ENCODE measurements around the gene ARHGAP25.

ARHGAP25 gene, protein sequence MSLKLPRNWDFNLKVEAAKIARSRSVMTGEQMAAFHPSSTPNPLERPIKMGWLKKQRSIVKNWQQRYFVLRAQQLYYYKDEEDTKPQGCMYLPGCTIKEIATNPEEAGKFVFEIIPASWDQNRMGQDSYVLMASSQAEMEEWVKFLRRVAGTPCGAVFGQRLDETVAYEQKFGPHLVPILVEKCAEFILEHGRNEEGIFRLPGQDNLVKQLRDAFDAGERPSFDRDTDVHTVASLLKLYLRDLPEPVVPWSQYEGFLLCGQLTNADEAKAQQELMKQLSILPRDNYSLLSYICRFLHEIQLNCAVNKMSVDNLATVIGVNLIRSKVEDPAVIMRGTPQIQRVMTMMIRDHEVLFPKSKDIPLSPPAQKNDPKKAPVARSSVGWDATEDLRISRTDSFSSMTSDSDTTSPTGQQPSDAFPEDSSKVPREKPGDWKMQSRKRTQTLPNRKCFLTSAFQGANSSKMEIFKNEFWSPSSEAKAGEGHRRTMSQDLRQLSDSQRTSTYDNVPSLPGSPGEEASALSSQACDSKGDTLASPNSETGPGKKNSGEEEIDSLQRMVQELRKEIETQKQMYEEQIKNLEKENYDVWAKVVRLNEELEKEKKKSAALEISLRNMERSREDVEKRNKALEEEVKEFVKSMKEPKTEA

DNA sequence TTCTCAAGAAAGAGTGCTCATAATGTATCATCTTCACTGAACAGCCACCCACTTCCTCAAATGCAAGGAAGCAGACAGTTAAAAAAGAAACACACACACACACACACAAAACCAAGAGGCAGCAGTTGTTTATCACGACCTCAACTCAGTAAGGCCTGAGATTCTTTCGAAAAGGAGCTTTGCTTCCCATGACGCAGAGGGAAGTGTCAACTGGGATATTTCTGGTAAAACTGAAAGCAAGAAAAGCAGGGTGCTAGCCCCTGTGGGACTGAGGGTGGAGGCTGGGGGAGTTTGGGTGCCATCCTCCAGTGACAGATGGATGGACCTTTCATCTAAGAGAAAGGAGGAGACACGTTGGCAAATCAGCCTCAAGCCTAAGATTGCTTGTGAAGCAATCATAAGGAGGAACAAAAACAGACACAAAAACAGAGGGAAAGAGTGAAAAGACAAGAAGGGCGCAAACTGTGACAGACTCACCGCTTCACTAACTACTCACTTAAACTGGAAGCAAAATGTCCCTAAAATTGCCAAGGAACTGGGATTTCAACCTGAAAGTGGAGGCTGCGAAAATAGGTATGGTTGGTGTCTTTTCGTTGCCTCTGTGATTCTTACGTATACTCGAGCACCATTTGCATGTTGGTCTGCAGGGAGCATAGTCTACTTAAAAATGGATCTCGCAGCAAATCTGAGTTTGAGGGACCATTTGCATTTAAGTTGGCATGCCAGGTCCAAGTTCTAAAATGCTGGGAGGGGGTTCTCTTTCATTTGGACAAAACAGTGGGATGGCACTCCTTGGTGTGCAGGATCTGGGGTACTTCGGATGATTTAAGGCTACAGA lies at the start of gene ARHGAP25:
ARHGAP25 (plus strand) TSS at position 124 of the 838 bp plus-strand sequence; CDS start at position 513, 389 bp downstream.
- no peak for DNase-seq

DNA sequence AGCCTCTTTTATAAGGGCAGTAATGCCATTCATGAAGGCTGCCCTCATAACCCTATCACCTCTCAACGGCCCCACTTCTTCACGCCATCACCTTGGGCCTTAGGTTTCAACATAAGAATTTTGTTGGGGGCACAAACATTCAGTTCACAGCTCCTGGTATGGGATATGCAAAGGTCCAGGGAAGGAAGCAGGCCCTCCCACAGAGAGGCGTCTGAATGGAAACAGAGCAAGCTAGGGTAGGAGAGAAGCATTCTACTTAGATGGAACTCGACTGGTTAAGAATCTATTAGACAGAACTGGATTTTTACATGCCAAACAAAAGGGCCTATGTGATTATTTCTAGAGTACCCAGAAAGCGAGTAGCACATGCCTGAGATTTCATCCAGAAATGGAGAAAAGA lies 48.4 kb upstream of the ARHGAP25 start:
- DNase-seq: no peak

DNA sequence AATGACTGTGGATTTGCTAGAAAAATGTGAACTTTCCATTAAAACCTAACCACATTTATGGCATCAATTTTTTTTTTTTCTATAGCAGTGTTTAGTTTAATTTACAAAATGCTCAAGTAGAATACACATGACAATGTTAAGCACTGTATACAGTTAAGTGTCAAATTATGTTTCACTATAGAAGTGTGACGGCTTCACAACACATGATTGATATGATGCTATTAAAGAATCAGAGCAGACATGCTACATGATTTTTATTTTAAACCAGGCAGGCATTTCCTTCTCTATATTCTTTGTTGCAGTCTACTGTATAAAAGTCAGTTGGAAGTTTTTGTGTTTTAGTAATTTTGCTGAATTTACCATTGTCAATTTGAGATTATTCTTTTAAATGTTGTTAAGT lies 47.6 kb upstream of the ARHGAP25 start:
- DNase-seq: peak in 1 of 2 experiments; percentile 10

DNA sequence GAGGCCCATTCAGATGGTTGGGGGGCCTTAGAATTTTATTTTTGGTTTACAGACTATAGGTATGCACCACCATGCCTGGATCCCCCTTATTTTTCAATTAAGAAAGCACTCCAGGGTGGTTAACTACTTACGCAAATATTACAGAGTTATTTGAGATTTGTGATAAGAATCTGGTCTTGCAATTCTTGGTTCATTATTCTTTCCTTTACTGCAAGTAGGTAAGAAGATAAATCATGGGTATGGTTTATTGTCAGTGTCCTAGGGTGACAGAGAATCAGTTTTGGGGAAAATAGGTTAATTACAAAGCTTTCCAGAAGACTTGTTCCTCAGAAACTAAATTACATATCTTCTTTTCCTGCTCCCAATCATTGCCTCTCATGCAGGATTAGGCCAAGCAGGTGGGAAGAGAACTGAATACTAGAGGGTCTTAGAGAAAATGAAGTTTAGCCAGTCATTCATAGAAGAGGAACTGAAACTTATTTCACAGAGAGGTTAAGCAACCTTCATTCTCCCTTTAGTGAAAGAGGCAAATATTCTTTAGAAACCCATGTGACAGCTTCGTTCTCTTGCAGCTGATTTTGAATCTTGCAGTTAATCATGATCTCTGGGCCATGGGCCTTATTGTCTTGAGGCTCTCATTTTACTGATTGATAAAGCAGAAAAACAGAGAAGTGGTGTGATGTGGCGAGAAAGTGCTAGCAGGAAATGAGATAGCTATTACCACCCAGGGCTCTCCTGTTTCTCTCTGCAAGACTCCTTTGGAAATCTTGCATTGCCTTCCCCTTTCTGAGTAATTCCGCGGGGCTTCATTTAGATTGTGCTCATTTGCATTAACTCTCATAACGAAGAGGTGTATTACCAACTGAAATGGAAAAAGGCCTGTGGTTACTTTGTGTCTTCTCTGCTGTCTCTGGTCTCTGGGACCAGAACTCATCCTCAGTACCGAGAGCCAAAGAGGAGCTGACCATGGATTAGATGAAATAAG lies 44.8 kb upstream of the ARHGAP25 start:
- no peak for DNase-seq

DNA sequence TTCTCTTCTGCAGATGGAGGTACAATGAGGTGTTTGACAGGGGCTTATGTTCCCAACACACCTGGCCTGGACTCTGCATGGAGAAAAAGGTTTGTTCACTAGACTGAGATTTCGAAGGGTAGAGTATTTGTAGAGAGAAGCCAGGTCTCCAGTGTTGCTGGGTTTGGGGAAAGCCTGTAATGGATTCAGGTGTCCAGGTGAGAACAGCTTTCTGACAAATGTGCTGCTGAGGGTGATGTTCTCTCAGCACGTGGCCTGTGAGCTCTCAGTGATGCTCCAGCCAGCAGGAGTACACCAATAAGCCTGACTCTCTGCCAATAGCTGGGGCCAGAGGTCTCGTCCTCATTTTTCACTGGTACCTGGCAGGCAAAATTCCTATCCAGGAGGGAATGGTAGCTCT lies 43.8 kb upstream of the ARHGAP25 start:
- DNase-seq: no peak

DNA sequence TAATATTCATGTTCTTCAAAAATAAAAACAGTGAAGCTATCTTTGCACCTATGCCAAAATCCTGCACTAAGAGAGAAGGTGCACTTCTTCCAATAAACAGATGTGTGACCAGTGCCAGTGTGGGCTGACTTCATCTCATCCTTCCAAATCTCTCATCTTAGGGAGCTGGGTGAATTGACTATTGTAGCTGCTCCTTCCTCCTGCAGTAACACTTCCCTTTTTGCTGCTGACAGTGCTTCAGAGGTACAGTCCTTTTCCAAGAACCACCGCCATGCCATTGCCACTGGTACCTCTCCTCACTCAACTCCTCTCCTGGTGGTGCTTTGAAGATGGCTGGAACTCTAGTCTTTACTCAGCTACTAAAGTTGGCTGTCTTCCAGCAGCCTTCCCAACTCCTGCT lies 42.1 kb upstream of the ARHGAP25 start:
- no peak for DNase-seq

DNA sequence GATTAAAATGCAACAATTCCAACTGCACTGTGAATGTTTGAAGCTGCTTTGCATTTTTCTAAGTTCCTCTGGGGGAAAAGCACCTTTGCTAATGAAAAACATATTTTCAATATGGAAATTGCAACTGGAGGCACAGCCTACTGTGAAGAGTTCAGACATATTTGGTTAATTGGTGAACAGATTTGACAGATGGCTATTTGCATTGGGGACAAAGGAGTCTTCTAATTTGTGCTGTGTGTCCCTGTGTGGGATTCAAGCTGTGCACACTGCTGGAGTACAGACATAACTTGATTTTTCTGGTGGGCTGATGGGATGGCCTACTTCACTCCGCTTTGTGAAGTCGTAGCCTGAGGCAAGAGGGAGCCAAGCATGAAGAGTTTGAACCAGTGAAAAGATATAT lies 40.7 kb upstream of the ARHGAP25 start:
- peak in 1 of 2 experiments; percentile 17 for DNase-seq

DNA sequence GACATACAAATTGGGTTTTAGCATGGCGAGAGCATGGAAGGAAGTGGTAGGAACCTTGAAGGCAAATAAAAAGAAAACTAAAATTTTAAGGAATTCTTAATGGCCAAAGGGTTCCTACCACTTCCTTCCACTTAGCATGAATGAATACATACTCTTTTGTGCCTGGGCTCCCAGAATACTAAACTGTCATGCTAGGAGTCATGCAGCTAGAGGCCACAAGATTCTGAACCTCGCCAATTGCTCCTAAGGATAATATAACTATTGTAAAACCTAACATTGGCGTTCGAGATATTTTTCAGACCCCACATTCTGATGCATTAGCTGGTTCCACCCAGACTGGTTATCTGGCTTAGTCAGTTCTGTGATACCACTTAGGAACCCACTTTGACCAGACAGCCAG lies 38.6 kb upstream of the ARHGAP25 start:
- no peak for DNase-seq

DNA sequence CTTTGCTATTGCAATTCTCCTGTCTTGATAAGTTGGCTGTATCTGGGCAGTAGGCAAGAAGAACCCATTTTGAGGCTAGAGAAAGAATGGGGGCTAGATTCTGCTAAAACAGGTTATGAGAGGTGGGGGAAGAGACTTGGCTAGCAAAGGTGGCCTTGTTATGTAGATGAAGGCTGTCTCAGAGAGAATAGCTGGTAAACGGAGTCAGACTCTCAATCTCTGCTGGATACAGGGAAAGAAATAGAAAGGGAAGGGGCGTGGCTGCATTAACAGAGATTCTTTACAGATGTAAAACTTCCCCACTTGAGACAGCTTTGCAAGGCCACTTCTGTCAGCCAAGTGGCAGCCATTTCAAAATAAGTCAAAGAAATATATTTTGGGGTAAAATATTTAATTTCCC lies 38.1 kb upstream of the ARHGAP25 start:
- DNase-seq: no peak

DNA sequence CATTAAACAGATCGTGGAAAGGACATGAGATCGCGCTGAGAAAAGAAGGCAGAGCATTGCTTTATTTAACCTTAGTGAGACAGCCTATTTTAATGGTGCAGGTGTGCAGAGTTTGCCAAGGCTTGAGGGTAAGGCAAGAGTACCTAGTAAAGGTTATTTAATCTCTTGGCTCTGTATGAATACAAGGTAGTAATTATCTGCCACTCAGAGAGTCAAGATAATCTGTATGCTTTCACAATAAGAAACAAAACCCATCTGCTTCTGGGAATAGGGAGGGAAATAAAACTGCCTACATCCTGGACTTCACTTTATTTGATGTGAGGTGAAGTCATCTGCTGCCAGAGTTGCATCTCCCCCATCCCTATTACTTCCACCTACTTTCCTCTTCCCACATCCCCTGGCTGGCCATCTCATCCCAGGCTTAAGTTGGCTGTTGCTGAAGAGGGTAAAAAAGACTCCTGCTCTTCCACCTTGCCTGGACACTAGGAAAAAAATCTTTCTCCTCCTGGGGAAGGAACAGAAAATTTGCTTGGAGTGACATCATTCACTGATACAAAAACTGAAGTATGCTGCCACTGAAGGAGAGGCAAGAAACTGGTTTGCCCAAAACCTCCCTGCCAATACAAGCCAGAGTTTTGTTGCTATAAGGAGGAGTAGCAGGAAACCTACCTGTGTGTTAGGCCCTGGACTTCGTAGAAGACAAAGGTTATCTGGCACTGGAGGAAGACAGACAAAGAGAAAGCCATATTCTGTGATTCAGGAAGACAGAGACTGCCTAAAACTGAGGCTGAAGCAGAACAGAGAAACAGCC lies 35.8 kb upstream of the ARHGAP25 start:
- peak; percentile 20 to 82 for DNase-seq

DNA sequence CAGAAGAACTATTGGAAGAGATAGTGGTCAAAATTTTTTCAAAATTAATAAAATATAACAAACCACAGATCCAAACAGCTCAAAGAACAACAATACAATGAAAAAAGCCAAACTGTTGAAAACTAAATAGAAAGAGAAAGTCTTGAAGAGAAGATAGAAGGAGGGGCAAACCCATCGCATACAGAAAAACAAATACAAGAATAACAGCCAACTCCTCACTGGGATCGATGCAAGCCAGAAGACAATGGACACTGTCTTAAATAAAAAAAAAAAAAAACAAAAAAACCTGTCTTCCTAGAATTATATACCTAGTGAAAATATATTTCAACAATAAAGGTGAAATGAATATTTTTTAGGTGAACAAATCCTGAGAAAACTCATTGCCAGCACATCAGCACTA lies 34.1 kb upstream of the ARHGAP25 start:
- no peak for DNase-seq

DNA sequence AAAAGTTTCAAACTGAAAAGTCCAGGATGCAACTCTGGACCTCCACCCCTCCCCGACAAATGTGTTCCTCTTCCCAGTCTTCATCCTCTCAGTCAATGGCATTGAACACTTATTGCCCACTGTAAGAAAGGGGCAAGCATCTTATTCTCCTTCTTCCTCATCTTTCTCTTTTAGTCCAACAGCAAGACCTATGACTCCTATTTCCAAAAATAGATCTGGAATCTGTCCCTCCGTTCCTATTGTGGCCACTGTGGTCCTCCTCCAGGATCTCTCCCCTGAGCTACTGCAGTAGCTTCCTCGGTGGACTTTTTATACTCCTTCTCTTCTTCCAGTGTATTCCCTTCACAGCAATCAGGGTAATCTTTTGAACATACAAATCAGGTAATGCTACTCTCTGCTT lies 28.0 kb upstream of the ARHGAP25 start:
- no peak for DNase-seq

DNA sequence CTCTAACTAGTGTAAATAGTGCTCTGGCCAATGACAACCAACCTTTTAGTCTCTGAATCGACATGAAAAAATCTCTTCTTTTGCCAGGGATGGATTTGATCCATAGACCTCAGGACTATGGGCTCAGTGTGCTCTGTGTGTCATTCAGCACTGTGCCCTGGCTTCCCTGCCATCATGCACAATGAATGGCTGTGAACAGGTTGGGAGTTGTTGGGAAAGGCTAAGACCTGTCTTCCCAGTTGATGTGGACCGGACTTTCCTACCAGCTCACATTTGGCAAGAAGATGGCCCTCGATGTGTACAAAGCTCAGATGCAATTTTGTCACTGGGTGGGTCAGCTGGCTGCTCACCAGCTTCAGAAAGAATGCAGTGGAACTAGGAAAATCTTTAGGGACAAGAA lies 26.0 kb upstream of the ARHGAP25 start:
- no peak for DNase-seq

DNA sequence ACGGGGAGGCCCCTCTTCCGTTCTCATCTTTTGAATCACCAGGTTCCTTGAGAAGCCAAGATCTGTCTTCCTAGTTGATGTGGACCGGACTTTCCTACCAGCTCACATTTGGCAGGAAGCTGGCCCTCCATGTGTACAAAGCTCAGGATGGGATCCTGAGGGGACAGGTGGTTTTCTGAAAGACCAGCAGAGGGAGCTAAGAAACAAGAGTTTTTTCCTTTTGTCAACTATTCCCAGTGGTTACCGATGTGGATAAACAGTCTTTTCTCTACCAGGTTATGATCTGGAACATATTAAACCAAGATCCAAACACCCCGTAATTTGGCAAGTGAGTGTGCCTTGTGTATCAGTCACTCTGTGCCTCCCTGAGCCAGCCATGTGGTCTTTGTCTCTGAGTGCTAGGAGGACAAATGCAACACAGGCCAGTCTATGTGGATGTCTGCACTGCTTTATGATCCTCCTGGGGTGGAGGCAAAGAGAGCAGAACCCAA lies 25.1 kb upstream of the ARHGAP25 start:
- DNase-seq: peak; percentile 62 to 73

DNA sequence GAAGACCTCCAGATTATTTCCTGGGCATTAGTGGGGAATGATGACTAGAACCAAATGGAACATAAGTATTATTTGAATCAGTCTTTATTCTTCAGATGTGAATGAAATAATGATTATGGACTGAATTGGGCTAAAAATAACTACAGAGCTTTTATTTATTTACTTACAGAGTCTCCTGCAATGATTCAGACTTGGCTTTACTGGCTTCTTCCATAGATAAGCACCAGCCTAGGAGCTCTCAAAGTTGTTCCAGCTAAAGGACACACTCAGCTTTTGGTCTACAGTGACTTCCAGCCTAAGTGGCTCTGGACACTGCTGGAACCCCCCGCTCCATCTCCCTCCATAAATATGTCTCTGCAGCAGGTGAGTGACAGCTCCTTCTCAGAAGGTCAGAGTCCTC lies 24.3 kb upstream of the ARHGAP25 start:
- no peak for DNase-seq

DNA sequence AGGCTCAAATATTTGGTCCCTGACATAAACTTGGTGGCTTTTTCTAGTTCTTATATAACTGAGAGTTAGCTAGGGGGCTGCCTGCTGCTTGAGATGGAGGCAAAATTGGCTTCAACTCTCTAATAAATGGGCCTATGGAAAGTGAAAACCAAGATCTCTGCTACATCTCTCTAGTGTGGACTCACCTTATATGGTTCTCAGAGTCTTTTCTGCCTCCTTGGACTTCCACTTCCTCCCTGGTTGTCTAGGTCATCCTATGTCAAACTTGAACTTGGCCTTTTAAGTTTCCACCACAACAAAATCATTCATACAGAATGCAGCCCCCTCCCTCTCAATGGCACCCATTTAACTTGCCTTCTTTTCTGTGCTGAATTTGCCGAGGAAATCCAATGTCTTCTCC lies 23.9 kb upstream of the ARHGAP25 start:
- DNase-seq: no peak

DNA sequence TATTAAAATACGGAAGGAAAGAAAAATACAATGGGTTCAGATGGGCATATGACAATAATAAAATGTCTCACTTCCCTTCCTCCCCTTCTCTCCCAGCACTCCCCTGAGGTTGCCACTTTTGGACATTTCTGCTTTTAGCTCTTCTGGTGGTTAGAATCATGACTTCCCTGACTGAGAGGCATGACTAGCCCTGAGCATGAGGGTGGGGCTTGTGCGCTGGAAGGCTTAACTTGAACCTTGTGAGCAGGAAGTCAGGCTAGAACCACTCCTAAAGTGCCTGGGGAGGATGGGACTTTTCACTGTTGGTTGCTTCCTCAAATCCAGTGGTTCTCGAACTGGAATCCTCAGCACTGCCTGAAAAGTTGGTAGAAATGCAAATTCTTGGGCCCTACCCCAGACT lies 19.7 kb upstream of the ARHGAP25 start:
- no peak for DNase-seq

DNA sequence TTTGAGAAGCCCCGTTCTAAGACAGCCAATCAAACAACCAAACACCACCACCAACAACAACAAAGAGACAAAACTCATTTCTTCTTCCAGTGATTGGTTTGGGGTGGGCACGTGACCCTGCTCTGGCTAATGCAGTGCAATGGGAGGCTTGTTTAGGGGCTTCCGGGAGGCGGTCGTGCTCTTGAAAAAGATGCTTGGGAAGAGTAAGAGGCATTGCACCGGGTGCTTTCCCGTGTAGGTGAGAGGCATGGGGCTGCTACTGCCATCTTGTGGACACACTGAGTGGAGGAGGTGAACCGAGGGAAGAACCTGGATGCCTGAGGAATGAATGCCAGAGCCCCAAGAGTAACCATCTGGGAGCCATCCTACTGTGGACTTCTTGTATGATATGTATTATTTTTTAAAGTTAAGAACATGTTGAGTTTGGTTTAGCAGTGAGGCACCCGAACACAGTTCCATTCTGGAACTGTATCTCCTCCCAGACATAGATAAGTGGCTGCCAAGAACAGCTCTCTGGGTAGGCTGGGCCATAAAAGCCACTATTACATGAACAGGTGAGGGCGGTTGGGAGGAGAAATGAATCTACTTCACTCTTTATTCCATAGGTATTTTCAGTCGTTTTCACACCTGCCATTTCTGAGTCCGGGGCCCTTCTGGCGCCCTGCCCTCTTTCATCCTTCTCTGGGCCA lies 19.1 kb upstream of the ARHGAP25 start:
- peak; percentile 40 to 45 for DNase-seq

DNA sequence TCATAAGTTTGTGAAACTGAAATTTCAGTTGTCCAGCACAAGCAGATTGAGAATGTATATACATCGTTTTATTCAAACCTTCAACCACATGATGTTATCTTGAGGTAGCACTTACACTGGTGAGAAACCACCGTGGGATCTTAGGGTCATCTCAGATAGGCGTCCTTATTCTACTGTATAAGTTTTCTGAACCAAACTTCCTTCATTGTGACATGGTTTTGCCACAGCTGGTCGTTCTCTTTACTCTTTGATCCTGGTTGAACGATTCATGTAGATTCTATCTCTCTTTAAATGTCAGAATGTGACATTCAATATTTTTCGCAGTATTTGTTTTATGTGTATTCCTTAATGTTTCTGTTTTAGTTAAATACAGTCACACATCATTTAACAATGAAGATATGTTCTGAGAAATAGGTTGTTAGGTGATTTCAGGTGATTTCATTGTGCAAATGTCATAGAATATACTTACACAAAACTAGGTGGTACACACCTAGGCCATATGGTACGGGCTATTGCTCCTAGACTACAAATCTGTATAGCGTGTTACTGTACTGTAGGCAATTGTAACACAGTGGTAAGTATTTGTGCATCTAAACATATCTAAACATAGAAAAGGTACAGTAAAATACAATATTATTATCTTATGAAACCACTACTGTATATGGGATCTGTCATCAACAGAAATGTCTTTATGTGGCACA lies 17.9 kb upstream of the ARHGAP25 start:
- DNase-seq: no peak

DNA sequence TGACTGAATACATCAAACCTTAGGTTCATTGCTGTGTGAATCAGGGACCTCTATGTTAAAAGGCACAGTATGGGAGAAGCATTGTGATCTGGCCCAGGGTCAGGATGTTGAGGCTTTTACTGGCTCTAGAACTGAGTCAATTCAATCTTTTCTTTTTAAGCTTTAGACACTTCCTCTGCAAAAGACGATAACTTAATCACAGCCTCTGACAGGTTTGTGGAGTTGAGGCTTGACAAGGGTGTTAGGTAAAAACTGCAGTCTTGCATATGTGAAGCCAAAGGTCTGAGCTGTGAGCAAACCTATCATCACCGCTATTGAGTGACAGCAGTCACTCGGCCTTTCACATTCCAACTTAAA lies 17.3 kb upstream of the ARHGAP25 start:
- no peak for DNase-seq

Measured in NCI-H2081 (cell line).